8988T (cell line): ENCODE results near the gene PRSS22.

ENCODE experiments used
- DNase-seq: peaks from one replicate; pipeline ENCODE4 v3.0.0; 2011

The PRSS22 gene

GRCh38 chr16:2811703-2812471 lies 46.1 kb downstream of the PRSS22 start:
- no peak for DNase-seq

GRCh38 chr16:2810651-2811050 lies 47.3 kb downstream of the PRSS22 start:
- DNase-seq = no peak

- no peak for DNase-seq
Observed at GRCh38 chr16:2809149-2809760, 48.7 kb downstream of the PRSS22 start.

GRCh38 chr16:2808181-2808580 lies 49.8 kb downstream of the PRSS22 start:
- no peak for DNase-seq

- no peak for DNase-seq
Observed at GRCh38 chr16:2806286-2806685, 51.7 kb downstream of the PRSS22 start.

- no peak for DNase-seq
Observed at GRCh38 chr16:2804728-2805127, 53.2 kb downstream of the PRSS22 start.

- DNase-seq = no peak
Observed at GRCh38 chr16:2803545-2804195, 54.3 kb downstream of the PRSS22 start.
